SKM-1 treated with dmso at 0.1 percent for 144 hours (cell line): ENCODE data around the gene RPL22.

ENCODE experiments used
- DNase-seq: peaks from one replicate; lab custom pipeline; 2025; ENCODE audit not compliant: unreplicated experiment; lab: John Stamatoyannopoulos, UW

Gene RPL22

DNA sequence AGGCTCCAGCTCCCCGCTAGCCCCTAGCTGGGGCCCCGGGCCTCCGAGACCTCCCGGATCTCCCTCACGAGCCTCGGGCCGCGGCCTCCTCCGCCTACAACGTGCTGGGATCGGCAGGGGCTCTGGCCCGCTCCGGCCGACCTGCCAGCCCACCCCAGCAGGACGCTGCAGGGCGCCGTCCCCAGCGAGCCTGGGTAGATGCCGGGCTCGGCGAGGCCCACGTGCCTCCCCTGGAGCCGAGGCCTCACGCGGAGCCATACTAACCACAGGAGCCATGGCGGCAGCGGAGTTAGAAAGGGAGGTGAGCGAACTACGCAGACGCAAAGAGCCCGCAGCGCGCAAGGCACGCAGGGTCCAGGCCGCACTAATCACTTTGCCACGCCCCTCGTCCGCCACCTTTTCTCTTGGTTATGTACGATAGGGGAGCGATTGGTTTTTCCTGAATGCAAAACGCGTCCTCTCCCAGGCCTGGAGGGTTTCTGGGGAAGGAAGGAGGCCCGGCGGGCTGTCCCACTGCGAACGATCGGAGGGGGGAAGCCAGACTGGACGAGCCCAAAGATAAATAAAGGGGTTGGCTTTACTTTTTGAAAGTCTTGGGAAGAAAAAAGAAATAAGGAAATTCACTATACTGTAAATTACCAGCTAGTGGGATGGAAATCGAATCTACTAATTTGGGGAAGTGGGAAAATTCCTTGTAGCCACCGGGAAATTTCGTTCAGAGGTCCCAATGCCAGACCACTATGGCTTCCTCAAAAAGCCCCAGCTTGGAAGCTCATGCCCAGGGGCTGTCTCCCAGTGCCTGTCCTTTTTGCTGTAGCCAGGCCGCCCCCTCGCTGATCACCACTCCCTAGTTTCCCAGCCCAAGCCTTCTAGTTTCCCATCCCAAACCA is at the start of gene RPL22:
TSS of gene RPL22 (minus strand) at position 298 of the 890 bp plus-strand sequence. CDS start at position 276, 22 bp downstream.
- peak; percentile 99 for DNase-seq

DNA sequence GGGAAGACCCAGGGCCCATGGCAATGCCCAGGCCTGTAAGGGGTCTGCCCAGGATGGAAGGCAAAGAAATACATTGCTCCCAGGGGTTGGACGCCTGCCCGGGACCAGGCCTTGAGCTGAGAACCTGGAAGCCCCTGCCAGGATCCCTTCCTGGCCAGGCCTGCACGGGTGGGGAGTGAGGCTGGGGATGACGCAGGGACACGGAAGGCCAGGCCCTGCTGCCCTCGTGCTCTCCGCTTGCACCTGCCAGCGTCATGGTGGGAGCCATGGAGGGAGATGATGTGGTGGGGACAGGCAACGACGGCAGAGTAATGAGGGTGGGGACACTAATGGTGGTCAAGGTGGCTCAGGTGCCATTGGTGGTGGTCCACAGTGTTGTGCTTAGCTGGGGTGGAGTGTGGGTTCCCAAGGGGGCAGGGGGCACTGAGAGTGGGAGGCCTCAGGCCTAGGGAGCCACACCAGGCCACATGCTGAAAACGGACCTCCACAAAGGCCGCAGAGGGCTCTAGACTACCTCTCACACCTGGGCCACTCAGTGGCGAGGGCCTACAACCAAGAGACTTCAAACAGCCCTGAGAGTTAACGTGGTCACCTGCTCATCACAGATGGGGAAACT is 48.9 kb upstream of the RPL22 start:
- DNase-seq: no peak

DNA sequence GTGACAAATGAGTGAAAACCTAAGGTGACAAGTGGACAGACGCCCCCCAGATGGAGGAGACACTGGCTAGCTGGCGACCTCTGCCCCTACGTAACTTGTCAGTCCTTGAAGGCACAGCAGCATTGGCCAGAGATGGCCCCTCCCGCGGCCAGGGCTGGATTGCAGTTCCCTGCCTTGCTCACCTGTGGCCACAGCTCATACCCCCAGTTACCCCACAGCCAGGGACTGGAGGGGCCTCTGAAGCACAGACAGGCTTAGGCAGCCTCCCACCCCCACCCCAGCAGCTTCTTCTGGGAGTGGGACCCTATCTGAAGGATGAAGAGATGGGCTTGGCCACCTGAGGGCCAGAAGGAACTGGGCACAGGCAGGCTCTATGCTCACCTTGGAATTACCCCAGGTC is 48.3 kb upstream of the RPL22 start:
- no peak for DNase-seq

DNA sequence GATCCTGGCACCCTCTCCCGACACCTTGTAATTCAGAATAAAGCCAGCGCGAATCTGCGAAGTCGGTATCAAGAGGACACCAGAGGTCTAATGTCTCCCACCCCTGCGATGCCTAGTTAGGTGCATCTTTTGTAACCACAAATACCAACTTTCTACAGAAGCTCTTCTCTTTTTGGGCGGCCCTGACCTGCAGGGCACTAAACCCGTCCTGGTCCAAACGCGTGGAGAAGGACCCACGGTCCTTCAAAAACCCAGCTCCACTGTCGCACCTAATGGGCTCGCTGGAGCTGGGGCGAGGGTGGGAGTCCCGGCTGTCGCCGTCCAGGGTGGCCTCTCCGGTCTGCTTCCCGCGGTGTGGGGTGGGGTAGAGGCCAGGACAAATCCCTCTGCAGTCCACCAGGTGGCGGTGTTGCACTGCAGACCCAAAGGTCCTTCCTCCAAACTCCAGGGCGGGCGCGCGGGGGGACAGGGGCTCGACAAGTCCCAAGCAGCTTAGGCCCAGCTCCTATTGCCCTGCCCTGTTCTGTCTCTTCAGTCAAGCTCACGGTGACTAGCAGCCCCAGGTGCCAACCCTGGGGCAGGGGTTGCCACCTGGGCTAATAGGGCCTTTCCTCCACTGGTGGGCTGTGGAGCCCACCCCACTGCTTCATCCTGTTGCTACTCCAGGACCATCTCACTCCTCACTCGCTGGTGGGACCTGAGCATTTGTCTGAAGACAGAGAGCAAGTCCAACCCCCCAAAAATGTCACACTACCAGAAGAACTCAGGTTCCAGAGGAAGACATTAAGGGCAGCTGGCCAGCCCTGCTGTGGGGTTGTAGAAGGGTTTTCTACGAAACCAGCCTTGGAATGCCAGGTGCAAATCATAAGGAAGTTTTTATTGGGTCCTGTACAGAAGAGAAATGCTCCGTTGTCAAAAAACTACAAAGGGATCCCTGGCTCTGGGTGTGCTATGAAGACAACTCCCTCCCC is 47.4 kb upstream of the RPL22 start:
- peak; percentile 44 for DNase-seq

DNA sequence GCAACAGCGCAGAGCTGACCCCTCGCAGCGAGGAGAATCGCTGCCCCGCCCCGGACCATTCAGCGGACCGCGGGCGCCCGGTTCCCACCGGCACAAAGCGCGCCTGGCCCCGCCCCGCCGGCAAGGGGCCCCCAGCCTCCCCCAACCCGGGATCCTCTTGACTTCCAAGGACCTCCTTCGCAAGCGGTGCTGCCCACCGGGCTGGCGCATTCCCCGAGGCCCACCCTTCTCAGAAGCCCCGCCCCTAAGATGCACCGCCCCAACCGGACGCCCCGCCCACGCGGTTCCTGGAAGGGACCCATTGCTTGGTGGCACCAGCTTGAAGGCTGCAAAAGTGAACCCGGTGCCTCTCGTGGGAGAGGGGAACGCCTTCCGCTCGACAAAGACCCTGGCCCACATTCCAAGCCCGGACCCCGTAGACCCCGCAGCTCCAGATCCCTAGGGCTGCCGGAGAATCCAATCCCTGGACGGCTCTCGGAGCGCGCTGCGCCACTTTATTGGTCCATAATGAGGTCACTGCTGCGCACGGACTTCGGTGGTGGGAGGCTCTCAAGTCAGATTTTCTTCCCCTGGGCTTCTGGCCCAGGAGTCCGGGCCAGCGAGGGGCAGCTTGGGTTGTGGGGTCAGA is 46.6 kb upstream of the RPL22 start:
- no peak for DNase-seq

DNA sequence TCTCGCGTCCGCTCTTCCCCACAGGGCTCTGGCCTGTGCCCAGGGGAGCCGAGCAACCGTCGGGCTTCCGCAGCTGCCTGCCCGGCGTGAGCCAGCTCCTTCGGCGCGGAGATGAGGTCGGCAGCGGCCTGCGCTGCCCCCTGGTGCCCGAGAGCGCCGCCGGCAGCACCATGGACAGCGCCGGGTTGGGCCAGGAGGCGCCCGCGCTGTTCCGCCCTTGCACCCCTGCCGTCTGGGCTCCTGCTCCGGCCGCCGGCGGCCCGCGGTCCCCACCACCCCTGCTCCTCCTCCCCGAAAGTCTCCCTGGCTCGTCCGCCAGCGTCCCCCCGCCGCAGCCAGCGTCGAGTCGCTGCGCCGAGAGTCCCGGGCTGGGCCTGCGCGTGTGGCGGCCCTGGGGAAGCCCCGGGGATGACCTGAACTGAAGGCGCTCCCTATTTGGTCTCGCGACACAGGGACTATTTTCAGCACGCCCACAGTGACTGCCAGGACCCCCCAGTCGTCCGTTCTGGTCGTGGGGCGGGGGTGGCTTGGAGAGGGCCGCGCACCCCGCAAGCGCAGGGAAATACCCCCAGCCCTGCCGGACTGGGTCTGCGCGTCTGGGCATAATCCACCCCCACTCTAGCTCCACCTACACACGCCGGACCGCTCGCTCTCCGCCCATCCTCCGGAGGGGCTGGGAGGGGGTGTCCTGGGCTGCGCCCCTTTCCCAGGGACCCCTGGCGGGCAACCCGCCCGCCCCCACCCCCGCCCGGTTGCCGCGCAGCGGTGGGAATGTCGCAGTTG is 45.9 kb upstream of the RPL22 start:
- peak; percentile 68 for DNase-seq

DNA sequence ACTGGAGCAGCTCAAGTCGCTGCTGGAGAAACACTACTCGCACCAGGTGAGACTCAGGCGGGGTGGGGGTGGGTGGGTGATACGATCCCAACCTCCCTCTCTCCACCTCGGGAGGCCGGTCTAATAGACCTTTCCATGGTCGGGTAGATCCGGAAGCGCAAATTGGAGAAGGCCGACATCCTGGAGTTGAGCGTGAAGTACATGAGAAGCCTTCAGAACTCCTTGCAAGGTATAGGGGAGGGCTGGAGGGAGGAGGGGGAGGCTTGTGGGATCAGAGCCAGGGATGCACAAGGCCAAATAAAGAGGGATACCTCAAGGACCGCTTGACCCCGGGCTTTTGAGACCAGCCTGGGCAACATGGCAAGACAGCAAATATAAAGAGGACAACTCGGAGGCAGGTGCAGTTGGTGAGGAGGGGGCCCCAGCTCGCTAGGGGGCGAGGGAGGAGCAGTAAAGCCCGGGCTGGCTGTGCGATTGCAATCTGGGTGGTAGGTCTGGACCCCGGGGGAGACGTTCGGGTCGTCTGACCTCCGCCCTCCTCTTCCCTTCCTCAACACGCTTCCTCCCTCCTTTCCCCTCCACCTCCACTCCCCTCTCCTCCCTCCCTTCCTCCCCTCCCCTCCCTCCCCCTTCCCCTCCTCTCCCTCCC is 45.1 kb upstream of the RPL22 start:
- DNase-seq: no peak

DNA sequence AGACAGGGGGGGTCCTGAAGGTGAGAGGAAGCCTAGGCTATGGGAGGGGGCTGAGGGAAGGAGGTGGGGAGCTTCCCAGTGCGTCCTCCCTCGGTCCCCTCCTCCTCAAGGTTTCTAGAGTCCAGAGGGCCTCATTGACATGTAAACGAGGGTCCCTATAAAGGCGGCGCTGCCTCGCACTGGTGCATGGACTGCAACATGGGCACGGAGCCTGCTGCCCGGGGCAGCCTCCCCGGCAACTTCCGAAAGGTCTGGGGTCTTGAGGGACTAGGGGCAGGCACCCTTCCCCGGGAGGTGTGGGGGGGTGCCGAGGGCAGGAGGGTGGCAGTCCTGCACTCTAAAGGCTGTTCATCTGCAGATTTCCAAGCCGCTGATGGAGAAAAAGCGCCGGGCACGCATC is 44.6 kb upstream of the RPL22 start, which contains the start of gene HES3:
TSS of gene HES3 (plus strand) at position 187 of the 400 bp plus-strand sequence. CDS start at position 374, 187 bp downstream.
- DNase-seq: no peak

DNA sequence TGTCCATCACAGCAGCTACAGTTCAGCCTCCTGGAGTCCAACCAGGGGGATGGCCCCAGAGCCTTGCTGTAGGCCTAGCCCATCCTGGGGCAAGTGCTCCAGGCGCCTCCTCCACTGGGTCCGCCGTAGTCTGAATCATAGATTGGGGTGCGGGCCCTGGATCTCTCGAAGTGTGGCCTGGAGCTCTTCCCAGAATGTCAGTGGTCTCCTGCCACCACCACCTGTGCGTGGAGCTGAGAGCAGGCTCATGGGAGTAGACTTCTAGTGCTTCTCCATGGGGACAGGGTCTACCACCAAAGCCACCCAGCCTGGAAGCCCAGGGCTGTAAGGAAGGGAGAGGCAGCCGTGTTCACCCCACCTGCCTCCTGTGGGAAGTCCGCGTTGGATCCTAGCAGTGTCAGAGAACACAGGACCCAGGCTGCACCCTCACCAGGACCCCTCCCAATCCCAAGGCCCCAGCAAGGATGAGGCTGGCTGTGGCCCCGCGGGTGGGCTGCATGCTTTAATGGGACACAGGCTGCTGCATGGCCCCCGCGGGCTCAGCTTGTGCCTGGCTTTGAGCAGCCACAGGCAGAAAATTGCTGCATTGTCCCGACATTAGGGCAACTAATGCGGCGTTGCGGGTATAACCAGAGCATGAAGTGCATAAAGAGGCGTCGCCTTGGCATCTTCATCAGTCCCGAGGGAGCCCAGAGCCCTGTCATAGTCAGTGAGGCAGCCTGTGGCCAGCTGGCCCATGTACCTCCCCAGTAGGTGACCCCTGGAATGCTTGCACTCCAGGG is 43.8 kb upstream of the RPL22 start:
- DNase-seq: no peak

DNA sequence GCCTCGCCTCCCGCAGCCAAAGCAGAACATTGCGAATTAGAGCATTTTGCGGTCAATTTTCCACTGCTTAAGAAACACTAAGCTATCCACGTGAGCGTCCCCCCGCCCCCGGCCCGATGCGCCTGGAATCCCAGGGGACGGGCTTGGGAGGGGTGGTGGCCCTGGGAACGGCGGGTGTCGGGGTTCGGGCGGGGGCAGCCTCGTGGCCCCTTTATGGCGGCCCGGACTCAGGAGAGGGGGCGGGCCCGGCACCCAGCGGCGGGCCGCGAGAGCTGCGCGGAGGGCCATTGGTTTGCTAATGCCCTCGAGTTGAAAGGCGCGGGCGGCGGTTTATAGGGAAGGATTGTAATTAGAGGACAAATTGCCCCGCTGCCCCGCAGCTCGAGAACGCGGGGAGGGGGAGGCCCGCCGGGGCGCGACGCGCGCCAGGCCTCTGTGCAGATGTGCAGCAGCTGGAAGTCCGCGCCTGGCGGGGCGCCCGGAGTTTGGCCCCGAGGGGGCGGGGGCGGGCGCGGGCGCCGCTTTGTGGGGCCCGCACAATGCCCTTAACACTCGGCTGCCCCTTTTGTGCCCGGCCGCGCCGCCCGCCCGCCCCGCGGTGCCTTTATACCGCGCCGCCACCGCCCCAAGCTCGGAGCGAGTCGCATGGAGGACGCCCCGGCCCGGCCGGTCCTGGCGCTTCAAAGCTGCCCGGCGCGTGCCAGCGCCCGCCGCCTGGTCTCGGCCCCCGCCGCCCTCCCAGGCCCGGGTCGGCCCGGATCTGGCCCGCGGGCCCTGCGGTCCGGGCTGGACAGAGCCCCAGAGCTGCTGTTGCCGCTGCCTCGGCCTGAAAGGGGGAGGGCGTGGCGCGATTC is 42.7 kb upstream of the RPL22 start:
- no peak for DNase-seq

DNA sequence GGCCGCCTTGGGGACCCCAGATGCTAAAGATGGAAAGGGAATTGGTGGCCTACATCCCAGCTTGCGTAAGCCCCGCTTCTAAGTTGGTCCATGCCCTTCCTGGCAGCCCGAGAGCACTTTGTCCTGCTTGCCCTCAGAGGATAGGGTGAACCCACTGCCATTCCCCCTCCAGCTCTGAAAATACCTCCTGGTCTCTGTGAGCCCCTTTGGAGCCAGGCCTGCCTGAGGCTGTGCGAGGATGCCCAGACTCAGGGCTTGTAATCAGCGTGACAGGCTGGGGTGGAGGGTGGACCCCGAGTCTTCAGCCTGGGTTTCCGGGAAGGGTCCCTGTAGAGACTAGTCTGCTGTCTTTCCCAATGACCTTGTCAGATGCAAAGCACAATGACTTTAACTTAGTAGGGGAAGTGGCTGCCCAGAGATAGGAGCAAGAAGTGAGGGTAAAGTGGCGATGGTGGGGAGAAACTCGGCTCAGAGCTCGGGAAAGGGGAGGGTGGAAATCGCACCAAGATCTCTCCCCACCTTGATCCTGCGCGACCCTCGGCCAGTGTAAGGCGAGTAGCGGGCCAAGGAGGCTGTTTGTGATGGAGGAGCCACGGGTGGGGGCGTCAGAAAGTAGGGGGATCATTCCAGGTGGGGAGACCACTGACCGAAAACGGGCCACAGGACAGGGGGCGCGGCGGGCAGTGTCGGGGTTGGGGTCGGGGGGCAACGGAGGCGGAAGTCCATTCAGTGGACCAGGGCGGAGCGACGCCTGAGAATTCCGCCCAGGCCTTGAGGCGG is 41.9 kb upstream of the RPL22 start:
- DNase-seq: no peak

DNA sequence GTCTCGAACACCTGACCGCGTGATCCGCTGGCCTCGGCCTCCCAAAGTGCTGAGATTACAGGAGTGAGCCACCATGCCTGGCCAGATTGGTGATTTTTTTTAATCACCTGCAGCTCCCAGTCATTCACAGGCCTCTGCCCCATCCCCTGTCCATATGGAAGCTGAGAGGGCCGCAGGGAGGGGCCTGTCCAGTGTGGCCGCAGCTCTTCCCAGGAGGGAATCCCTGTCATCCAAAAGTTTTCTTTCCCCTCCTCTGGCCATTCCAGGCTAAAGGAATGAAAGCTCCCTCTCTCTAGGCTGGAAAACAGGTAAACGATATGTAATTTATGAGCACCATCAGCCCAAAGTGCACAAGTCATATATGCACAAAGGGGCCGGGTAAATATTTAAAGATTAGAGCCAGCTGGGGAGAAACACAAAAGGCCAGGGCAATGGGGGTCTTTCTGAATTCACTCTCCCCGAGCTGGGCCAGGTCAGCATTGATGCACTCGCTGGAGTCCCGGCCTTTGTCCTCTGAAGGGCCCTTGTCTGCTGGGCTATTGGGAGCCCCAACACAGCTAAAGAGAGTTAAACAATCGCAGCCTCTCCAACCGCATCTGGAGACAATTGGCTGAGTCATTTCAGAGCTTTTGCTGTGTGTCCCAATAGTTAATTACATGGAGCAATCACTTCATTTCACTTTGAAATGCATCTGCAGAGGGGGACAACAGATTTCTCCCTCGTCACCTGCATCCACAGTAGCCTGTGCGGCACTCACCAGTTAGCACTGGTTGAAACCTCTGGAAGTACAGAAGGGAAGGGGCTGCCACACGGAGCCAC is 40.8 kb upstream of the RPL22 start:
- no peak for DNase-seq

DNA sequence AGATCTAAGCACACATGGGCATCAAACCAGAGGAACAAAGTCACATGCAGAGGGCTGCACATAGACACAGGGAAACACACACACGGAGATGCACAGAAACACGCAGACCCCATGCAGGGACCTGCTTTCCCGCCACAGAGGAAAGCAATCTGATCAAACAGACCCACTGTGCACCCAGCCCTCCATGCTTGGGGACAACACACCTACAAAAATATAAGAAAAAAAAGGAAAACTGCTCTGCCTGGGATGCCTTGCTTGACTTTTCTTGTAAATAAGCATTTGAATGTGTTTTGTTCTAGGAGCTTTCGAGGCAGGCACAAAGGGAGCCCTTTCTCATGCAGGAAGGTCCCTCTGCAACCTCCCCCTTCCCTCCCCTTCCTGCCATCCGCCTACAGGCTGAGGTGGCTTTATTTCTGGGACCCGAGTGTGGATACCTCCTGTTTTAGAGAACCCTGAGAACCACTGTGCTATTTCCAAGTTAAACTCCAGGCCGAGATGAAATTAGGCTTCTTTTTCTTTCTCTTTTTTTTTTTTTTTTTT is 39.9 kb upstream of the RPL22 start:
- DNase-seq: no peak

DNA sequence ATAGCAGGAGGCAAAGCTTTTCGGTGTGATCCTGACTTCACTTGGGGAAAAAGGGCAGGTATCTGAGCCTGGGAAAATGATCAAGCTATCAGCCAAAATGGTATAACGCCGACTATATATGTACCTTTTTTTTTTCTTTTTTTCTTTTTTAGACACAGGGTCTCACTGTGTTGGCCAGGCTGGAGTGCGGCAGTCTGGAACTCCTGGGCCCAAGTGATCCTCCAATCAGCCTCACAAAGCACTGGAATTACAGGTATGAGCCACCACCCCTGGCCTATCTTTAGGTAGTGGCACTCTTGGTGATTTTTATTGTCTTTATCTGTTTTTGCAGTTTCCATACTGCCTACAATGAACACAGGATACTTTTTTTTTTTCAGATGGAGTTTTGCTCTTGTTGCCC is 37.7 kb upstream of the RPL22 start:
- DNase-seq: no peak

DNA sequence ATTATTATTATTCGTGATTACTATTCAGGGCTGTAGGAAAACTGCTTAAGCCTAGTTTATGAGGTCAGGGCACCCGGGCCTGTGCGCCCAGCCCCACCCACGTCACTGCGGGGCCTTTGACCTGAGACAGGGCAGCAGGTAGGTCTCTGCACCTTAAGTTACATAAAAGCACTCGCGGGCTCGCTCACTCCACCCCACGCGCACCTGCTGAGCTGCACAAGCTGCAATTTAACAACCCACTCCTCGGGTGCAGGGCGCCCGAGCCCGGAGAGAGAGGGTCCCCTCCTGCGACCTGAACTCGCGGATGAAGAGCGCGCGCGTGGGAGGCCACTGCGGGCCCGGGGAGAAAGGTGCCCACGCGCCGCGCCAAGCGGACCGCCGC is 35.9 kb upstream of the RPL22 start:
- no peak for DNase-seq
